Loucy (cell line): Measurements from ENCODE around the gene ARPIN.

Source experiments
- H2AFZ ChIP-seq: fragments of 200-600 bp; sonication (generic); 2 replicates; pipeline ENCODE4 v1.6.0; 2016; ENCODE audit warnings: antibody characterized with exemption, mild to moderate bottlenecking, low read length, moderate library complexity
- H3F3A ChIP-seq: fragments of 200-600 bp; 2 replicates; pipeline ENCODE4 v1.6.0; 2016; ENCODE audit warnings: antibody characterized with exemption, low read depth, mild to moderate bottlenecking
- H3K27me3 ChIP-seq: fragments of 200-600 bp; sonication (generic); 2 replicates; pipeline ENCODE4 v1.6.1; 2014; ENCODE audit warnings: low read length, mild to moderate bottlenecking; ENCODE audit not compliant: insufficient read depth, poor library complexity, severe bottlenecking
- H3K36me3 ChIP-seq: fragments of 200-600 bp; sonication (generic); 2 replicates; pipeline ENCODE4 v1.6.1; 2016; ENCODE audit warnings: low read length; ENCODE audit not compliant: insufficient read depth
- H3K4me1 ChIP-seq: fragments of 200-600 bp; sonication (generic); 2 replicates; pipeline ENCODE4 v1.5.1; 2014; ENCODE audit warnings: low read length, mild to moderate bottlenecking; ENCODE audit not compliant: insufficient read depth, poor library complexity, severe bottlenecking
- H3K4me2 ChIP-seq: fragments of 200-600 bp; sonication (generic); 2 replicates; pipeline ENCODE4 v1.6.0; 2014; ENCODE audit warnings: antibody characterized with exemption, low read length, low read depth, mild to moderate bottlenecking; ENCODE audit not compliant: poor library complexity, severe bottlenecking
- H3K4me3 ChIP-seq: fragments of 200-600 bp; sonication (generic); 2 replicates; pipeline ENCODE4 v1.5.1; 2014; ENCODE audit warnings: low read length, mild to moderate bottlenecking, mixed read lengths; ENCODE audit not compliant: poor library complexity, severe bottlenecking
- H3K79me2 ChIP-seq: fragments of 200-600 bp; sonication (generic); 2 replicates; pipeline ENCODE4 v1.6.1; 2014; ENCODE audit warnings: low read length; ENCODE audit not compliant: insufficient read depth
- H3K9ac ChIP-seq: fragments of 200-600 bp; sonication (generic); 2 replicates; pipeline ENCODE4 v1.6.0; 2014; ENCODE audit warnings: mild to moderate bottlenecking, low read depth, low read length, moderate library complexity; ENCODE audit not compliant: poor library complexity, severe bottlenecking
- H3K9me2 ChIP-seq: fragments of 200-600 bp; sonication (generic); replicated peaks from 2 replicates; pipeline ENCODE4 v1.6.1; 2016; ENCODE audit warnings: low read depth, low read length, mixed read lengths
- H3K9me3 ChIP-seq: fragments of 200-600 bp; sonication (generic); 2 replicates; pipeline ENCODE4 v1.6.1; 2014; ENCODE audit warnings: mild to moderate bottlenecking, antibody characterized with exemption, low read length, low read depth; ENCODE audit not compliant: insufficient read depth
- H4K20me1 ChIP-seq: fragments of 200-600 bp; sonication (generic); 2 replicates; pipeline ENCODE4 v1.6.0; 2014; ENCODE audit warnings: antibody characterized with exemption, low read length, mild to moderate bottlenecking; ENCODE audit not compliant: insufficient read depth, poor library complexity, severe bottlenecking
- CTCF ChIP-seq: fragments of 200-600 bp; sonication (generic); conservative IDR thresholded peaks from 2 replicates; pipeline ENCODE4 v1.5.1; 2014; ENCODE audit warnings: mild to moderate bottlenecking, antibody characterized with exemption, low read length
- EZH2phosphoT487 ChIP-seq: fragments of 200-600 bp; IDR thresholded peaks from 2 replicates; pipeline ENCODE4 v1.6.1; 2018; ENCODE audit warnings: antibody characterized with exemption, mild to moderate bottlenecking, moderate library complexity, borderline replicate concordance

ARPIN gene

DNA sequence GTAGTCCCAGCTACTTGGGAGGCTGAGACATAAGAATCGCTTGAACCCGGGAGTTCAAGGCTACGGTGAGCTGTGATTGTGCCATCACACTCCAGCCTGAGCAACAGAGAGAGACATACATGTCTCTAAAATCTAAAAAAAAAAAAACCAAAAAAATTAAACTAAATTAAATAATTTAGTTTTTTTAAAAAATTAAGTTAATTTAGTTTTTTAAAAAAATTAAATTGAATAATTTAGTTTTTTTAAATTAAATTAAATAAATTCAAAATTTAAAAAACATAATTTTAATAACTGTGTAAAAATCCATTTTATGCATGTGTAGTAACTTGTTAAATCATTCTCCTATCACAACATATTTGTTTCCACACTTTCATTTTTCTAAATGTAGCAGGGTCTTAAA lies 20.1 kb upstream of the ARPIN start:
- Histone ChIP-seq H3K4me3 (no peak overlapping the region), H3K9me3 (no peaks in the 10 kb centered on the region), H2AFZ (no peak overlapping the region), H3K4me1 (peaks cover 16% of the 10 kb centered on the region), H3K27me3 (no peaks in the 10 kb centered on the region), H3K79me2 (no peaks in the 10 kb centered on the region), H3K9ac (no peak overlapping the region), H3F3A (no peaks in the 10 kb centered on the region), H3K36me3 (no peaks in the 10 kb centered on the region), H3K4me2 (no peak overlapping the region), H4K20me1 (no peaks in the 10 kb centered on the region), H3K9me2 (no peaks in the 10 kb centered on the region)
- no peak for TF ChIP-seq EZH2phosphoT487
- no peak for TF ChIP-seq CTCF

DNA sequence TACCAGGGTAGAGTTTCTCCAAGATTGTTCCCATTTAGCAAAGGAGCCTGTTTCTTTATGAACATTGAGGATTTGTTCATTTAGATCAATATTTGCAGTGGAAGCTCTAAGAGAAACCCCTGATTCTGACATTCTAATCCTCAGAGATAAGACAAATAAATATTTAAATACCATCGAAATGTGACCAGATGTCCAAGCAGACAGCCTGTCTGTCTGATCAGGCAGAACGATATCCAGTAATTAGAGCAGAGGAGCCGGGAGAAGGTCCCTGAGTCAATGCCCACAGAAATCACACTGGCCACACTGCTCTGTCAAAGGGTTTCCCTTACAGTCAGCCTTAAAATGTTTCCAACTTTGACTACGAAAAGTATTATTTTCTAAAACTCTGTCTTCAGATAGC lies 15.7 kb upstream of the ARPIN start:
- TF ChIP-seq EZH2phosphoT487 (no peak), CTCF (no peak)
- Histone ChIP-seq H3K9ac (no peak overlapping the region), H4K20me1 (no peaks in the 10 kb centered on the region), H3K9me3 (no peaks in the 10 kb centered on the region), H3K9me2 (no peaks in the 10 kb centered on the region), H3K79me2 (no peaks in the 10 kb centered on the region), H3K36me3 (no peaks in the 10 kb centered on the region), H3K4me3 (no peak overlapping the region), H3F3A (no peaks in the 10 kb centered on the region), H3K4me2 (no peak overlapping the region), H3K27me3 (no peaks in the 10 kb centered on the region), H3K4me1 (no peaks in the 10 kb centered on the region), H2AFZ (no peak overlapping the region)

GRCh38 chr15:89926158-89926557 lies 13.4 kb upstream of the ARPIN start:
- Histone ChIP-seq H3K4me2 (no peak overlapping the region), H3K79me2 (no peaks in the 10 kb centered on the region), H3K9ac (no peak overlapping the region), H2AFZ (no peak overlapping the region), H3K36me3 (no peaks in the 10 kb centered on the region), H3K9me3 (no peaks in the 10 kb centered on the region), H3K4me1 (no peaks in the 10 kb centered on the region), H3K4me3 (no peak overlapping the region), H4K20me1 (no peaks in the 10 kb centered on the region), H3K9me2 (no peaks in the 10 kb centered on the region), H3F3A (no peaks in the 10 kb centered on the region), H3K27me3 (no peaks in the 10 kb centered on the region)
- TF ChIP-seq CTCF (no peak), EZH2phosphoT487 (no peak)
